OCI-LY3 (cell line): ENCODE results near the gene KPRP.

ENCODE experiments used
- H2AFZ ChIP-seq: fragments of 200-600, 300-600 bp; shearing (Covaris generic); 2 replicates; pipeline ENCODE4 v1.6.0; 2014; ENCODE audit warnings: antibody characterized with exemption, low read depth, low read length
- H3K27ac ChIP-seq: fragments of 200-600, 300-600 bp; sonication (generic); 2 replicates; pipeline ENCODE4 v1.5.1; 2014; ENCODE audit warnings: mild to moderate bottlenecking, low read length, moderate library complexity, mixed read lengths
- H3K27me3 ChIP-seq: fragments of 200-600, 300-600 bp; sonication (generic); 2 replicates; pipeline ENCODE4 v1.6.1; 2014; ENCODE audit warnings: low read depth, low read length, mixed read lengths
- H3K36me3 ChIP-seq: fragments of 200-600, 300-600 bp; sonication (generic); replicated peaks from 2 replicates; pipeline ENCODE3; 2014; ENCODE audit warnings: low read depth, low read length, mixed read lengths
- H3K4me1 ChIP-seq: fragments of 300-600, 200-600 bp; sonication (generic); 2 replicates; pipeline ENCODE4 v1.6.1; 2014; ENCODE audit warnings: low read length, mixed read lengths
- H3K4me2 ChIP-seq: fragments of 200-600, 300-600 bp; sonication (generic); 2 replicates; pipeline ENCODE4 v1.6.1; 2014; ENCODE audit warnings: low read length, mixed read lengths
- H3K4me3 ChIP-seq: fragments of 300-600, 200-600 bp; sonication (generic); 2 replicates; pipeline ENCODE4 v1.5.1; 2014; ENCODE audit warnings: antibody characterized with exemption, mild to moderate bottlenecking, low read length, moderate library complexity
- H3K79me2 ChIP-seq: fragments of 300-600, 200-600 bp; shearing (Covaris generic); 2 replicates; pipeline ENCODE4 v1.6.1; 2014; ENCODE audit warnings: mild to moderate bottlenecking, low read length, mixed read lengths
- H3K9ac ChIP-seq: fragments of 300-600, 200-600 bp; shearing (Covaris generic); 2 replicates; pipeline ENCODE4 v1.6.0; 2014; ENCODE audit warnings: mild to moderate bottlenecking, low read length, moderate library complexity
- H3K9me3 ChIP-seq: fragments of 200-600, 300-600 bp; shearing (Covaris generic); 2 replicates; pipeline ENCODE4 v1.6.1; 2014; ENCODE audit warnings: low read length, mixed read lengths; ENCODE audit not compliant: insufficient read depth
- H4K20me1 ChIP-seq: fragments of 200-600, 300-600 bp; sonication (generic); 2 replicates; pipeline ENCODE4 v1.6.1; 2016; ENCODE audit warnings: low read length, mixed read lengths; ENCODE audit not compliant: insufficient read depth
- CTCF ChIP-seq: fragments of 200-600, 300-600 bp; sonication (generic); IDR thresholded peaks from 2 replicates; pipeline ENCODE4 v1.5.1; 2014; ENCODE audit warnings: antibody characterized with exemption, low read length, low read depth
- EZH2phosphoT487 ChIP-seq: fragments of 200-600 bp; shearing (Covaris generic); IDR thresholded peaks from 2 replicates; pipeline ENCODE4 v1.6.1; 2018; ENCODE audit warnings: antibody characterized with exemption, mixed run types, low read depth

KPRP gene

GRCh38 chr1:152757747-152758146, at the start of gene KPRP:
Gene KPRP, plus strand, starts transcription at chr1:152758025. Its CDS starts 1,564 bp downstream, at chr1:152759589.
- Histone ChIP-seq H2AFZ (no peak within 1 kb of the TSS), H3K36me3 (no peaks in the 10 kb centered on the region), H3K27ac (no peak within 1 kb of the TSS), H3K4me2 (no peak within 1 kb of the TSS), H3K27me3 (peaks cover 38% of the 10 kb centered on the region), H3K4me1 (no peaks in the 10 kb centered on the region), H3K4me3 (no peak within 1 kb of the TSS), H4K20me1 (no peaks in the 10 kb centered on the region), H3K9ac (no peak within 1 kb of the TSS), H3K9me3 (no peaks in the 10 kb centered on the region), H3K79me2 (no peaks in the 10 kb centered on the region)
- TF ChIP-seq EZH2phosphoT487: no peak
- TF ChIP-seq CTCF: no peak

GRCh38 chr1:152718238-152718637, 39.6 kb upstream of the KPRP start:
- Histone ChIP-seq H4K20me1 (no peaks in the 10 kb centered on the region), H3K9me3 (no peaks in the 10 kb centered on the region), H3K27me3 (peaks cover 33% of the 10 kb centered on the region), H3K36me3 (no peaks in the 10 kb centered on the region), H2AFZ (no peak overlapping the region), H3K9ac (no peak overlapping the region), H3K27ac (no peak overlapping the region), H3K4me1 (no peaks in the 10 kb centered on the region), H3K79me2 (no peaks in the 10 kb centered on the region), H3K4me3 (no peak overlapping the region), H3K4me2 (no peak overlapping the region)
- no peak for TF ChIP-seq CTCF
- TF ChIP-seq EZH2phosphoT487: no peak

- no peak overlapping the region for H2AFZ ChIP-seq
- no peak overlapping the region for H3K4me3 ChIP-seq
- H3K36me3 ChIP-seq: no peaks in the 10 kb centered on the region
- H3K9ac ChIP-seq: no peak overlapping the region
- no peaks in the 10 kb centered on the region for H3K4me1 ChIP-seq
- H3K27me3 ChIP-seq: peaks cover 39% of the 10 kb centered on the region
- no peaks in the 10 kb centered on the region for H3K79me2 ChIP-seq
- no peak overlapping the region for H3K4me2 ChIP-seq
- no peaks in the 10 kb centered on the region for H4K20me1 ChIP-seq
- H3K27ac ChIP-seq: no peak overlapping the region
- TF ChIP-seq EZH2phosphoT487: no peak
- TF ChIP-seq CTCF: no peak
- H3K9me3 ChIP-seq: no peaks in the 10 kb centered on the region
Observed at GRCh38 chr1:152725261-152725660, 32.6 kb upstream of the KPRP start.

GRCh38 chr1:152728986-152729385, 28.8 kb upstream of the KPRP start:
- Histone ChIP-seq H3K4me2 (no peak overlapping the region), H3K9ac (no peak overlapping the region), H4K20me1 (no peaks in the 10 kb centered on the region), H2AFZ (no peak overlapping the region), H3K4me1 (no peaks in the 10 kb centered on the region), H3K27ac (no peak overlapping the region), H3K9me3 (no peaks in the 10 kb centered on the region), H3K27me3 (peaks cover 32% of the 10 kb centered on the region), H3K36me3 (no peaks in the 10 kb centered on the region), H3K79me2 (no peaks in the 10 kb centered on the region), H3K4me3 (no peak overlapping the region)
- no peak for TF ChIP-seq CTCF
- no peak for TF ChIP-seq EZH2phosphoT487
